ENCODE data around the gene TGFBR1. TPM values are rescaled to one million over a fixed set of nuclear protein-coding genes. Genes with fewer than 3 reads are reported as not detected.

Gene TGFBR1
- total and polyA plus RNA-seq, 2 donors (not counting 3 experiments of a cell fraction or from before 2014, with no cell fraction given) = 5.8 to 18.6 TPM

DNA sequence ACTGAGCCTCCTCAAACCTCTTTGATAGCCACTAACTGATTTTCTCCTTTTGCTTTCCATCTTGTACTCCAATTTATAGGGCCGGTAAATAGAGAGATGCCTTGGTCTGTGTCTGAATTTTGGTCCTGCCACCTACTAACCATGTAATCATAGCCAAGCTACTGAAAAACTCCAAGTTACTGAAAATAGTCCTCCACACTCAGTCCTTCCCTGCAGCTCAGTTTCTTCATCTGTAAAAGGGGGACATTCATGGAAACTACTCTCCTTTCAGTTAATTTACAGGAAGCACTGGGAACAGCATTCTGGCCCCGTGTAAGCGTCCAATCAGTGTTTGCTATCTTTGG lies 30.0 kb upstream of the TGFBR1 start:
- no peak overlapping the region for H3K4me2 ChIP-seq (ENCODE audit: insufficient read depth, low read length)

More for the DNA sequence above, 30.0 kb upstream of the TGFBR1 start:
- dilution Hi-C loops (cut with MboI; ENCODE audit: extremely low pct_ligation_motif_present, low sequenced_read_pairs) (no loop called here), intact Hi-C loops (cut with micrococcal nuclease) (no loop called here)
- Histone ChIP-seq H2AFZ (ENCODE audit: low read depth, low read length) (no peak overlapping the region), H3K27me3 (ENCODE audit: control insufficient read depth in 2 of 2, insufficient read depth in 2 of 2, low read length in 2 of 2) (no peaks in the 10 kb centered on the region), H3K27ac (ENCODE audit: insufficient read depth, low read depth, low read length) (no peak overlapping the region), H3K9me1 (replicated peaks; ENCODE audit: control insufficient read depth, extremely low read depth, insufficient read depth, low read length) (no peaks in the 10 kb centered on the region), H3K9ac (replicated peaks; ENCODE audit: extremely low read depth, insufficient read depth, low read length) (no peak overlapping the region), H3K79me2 (ENCODE audit: control insufficient read depth, insufficient read depth, low read length) (no peaks in the 10 kb centered on the region), H3K36me3 (ENCODE audit: control insufficient read depth in 2 of 2, extremely low read depth in 1 of 2, insufficient read depth in 2 of 2, low read length in 2 of 2) (no peaks in the 10 kb centered on the region), H3K4me3 (replicated peaks in 1 of 3; ENCODE audit: insufficient read depth in 1 of 3, low read depth in 1 of 3, low read length in 3 of 3) (no peak overlapping the region), H3K4me1 (ENCODE audit: control insufficient read depth, extremely low read depth, insufficient read depth, low read length) (no peaks in the 10 kb centered on the region), H4K20me1 (replicated peaks; ENCODE audit: control insufficient read depth, extremely low read depth, insufficient read depth, low read length) (no peaks in the 10 kb centered on the region), H3K9me3 (replicated peaks; ENCODE audit: control insufficient read depth, insufficient read depth, low read length) (no peaks in the 10 kb centered on the region)
- DNase-seq (ENCODE audit: low read depth, low spot score) = no peak
- POLR2A ChIA-PET = no interaction called here
- no peak for FAIRE-seq
- TF ChIP-seq JUN (IDR thresholded peaks at IDR 0.05; ENCODE audit: borderline replicate concordance, insufficient read depth, insufficient read length, low read depth) = no peak
- no peak for TF ChIP-seq EZH2 (IDR thresholded peaks at IDR 0.05; ENCODE audit: borderline replicate concordance, low read depth, low read length, severe bottlenecking)
- TF ChIP-seq, protein P1, sequence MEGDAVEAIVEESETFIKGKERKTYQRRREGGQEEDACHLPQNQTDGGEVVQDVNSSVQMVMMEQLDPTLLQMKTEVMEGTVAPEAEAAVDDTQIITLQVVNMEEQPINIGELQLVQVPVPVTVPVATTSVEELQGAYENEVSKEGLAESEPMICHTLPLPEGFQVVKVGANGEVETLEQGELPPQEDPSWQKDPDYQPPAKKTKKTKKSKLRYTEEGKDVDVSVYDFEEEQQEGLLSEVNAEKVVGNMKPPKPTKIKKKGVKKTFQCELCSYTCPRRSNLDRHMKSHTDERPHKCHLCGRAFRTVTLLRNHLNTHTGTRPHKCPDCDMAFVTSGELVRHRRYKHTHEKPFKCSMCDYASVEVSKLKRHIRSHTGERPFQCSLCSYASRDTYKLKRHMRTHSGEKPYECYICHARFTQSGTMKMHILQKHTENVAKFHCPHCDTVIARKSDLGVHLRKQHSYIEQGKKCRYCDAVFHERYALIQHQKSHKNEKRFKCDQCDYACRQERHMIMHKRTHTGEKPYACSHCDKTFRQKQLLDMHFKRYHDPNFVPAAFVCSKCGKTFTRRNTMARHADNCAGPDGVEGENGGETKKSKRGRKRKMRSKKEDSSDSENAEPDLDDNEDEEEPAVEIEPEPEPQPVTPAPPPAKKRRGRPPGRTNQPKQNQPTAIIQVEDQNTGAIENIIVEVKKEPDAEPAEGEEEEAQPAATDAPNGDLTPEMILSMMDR (IDR thresholded peaks at IDR 0.05; ENCODE audit: extremely low read depth in 1 of 2, insufficient read depth in 1 of 2, low read depth in 1 of 2, low read length in 2 of 2) = no peak
- TF ChIP-seq FOS (IDR thresholded peaks at IDR 0.05; ENCODE audit: borderline replicate concordance, insufficient read depth, low read length) = no peak
- TF ChIP-seq GATA2 (IDR thresholded peaks at IDR 0.05; ENCODE audit: insufficient read depth, insufficient read length, low read depth, low read length) = no peak
- no peak for TF ChIP-seq MYC (IDR thresholded peaks at IDR 0.05; ENCODE audit: low read depth, low read length)
- TF ChIP-seq POLR2AphosphoS5 (IDR thresholded peaks at IDR 0.05; ENCODE audit: insufficient read depth, low read depth, low read length) = no peak
- TF ChIP-seq, protein P2, sequence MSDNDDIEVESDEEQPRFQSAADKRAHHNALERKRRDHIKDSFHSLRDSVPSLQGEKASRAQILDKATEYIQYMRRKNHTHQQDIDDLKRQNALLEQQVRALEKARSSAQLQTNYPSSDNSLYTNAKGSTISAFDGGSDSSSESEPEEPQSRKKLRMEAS (IDR thresholded peaks at IDR 0.05; ENCODE audit: insufficient read depth, insufficient read length) = no peak
- TF ChIP-seq POLR2A (IDR thresholded peaks at IDR 0.05; ENCODE audit: low read depth, low read length) = no peak
- CTCF ChIA-PET = no interaction called here
- no TSS peak for BruUV-seq (replicated peaks)
